Lung (tissue), 12 donors: ENCODE data around the gene DRD1. TPM values are rescaled to one million over a fixed set of nuclear protein-coding genes. Genes with fewer than 3 reads are reported as not detected.
A peak's percentile ranks its signal among the peaks of the same experiment; 100 is the strongest.

Experiments
- ATAC-seq: fragments of 200-7000 bp; cut with Tn5 transposase; one replicate; pipeline ENCODE4 v1.9.1; 2020; ENCODE audit warnings: moderate number of reproducible peaks; ENCODE audit not compliant: insufficient read depth, low FRiP score
- DNase-seq, 3 donors: peaks; one replicate each; pipeline ENCODE4 v3.0.0-alpha.2; 2013 to 2017
- H3K27ac ChIP-seq, 2 donors: one replicate each; pipeline ENCODE4 v1.5.1; 2013; ENCODE audit warnings: mild to moderate bottlenecking in 2 of 2, moderate library complexity in 2 of 2, control low read depth in 1 of 2, inconsistent platforms in 1 of 2, low read depth in 1 of 2, low read length in 1 of 2
- H3K27me3 ChIP-seq, 3 donors: one replicate each; pipeline ENCODE4 v1.5.1; 2013; ENCODE audit warnings: low read length in 2 of 3; ENCODE audit not compliant: control insufficient read depth in 3 of 3, insufficient read depth in 3 of 3
- H3K36me3 ChIP-seq, 4 donors: one replicate each; pipeline ENCODE4 v1.5.1; 2013; ENCODE audit warnings: low read length in 4 of 4, mild to moderate bottlenecking in 1 of 4, moderate library complexity in 1 of 4; ENCODE audit not compliant: control insufficient read depth in 4 of 4, insufficient read depth in 4 of 4
- H3K4me1 ChIP-seq, 5 donors: one replicate each; pipeline ENCODE4 v1.5.1; 2013; ENCODE audit warnings: low read length in 5 of 5, mild to moderate bottlenecking in 2 of 5, moderate library complexity in 1 of 5; ENCODE audit not compliant: control insufficient read depth in 5 of 5, insufficient read depth in 5 of 5
- H3K4me3 ChIP-seq: one replicate; pipeline ENCODE4 v1.5.1; 2013; ENCODE audit warnings: mild to moderate bottlenecking, control low read depth, moderate library complexity
- H3K9ac ChIP-seq, 2 donors: one replicate each; pipeline ENCODE4 v1.5.1; 2013; ENCODE audit warnings: low read length in 2 of 2, control low read depth in 1 of 2; ENCODE audit not compliant: insufficient read depth in 1 of 2
- H3K9me3 ChIP-seq, 4 donors: one replicate each; pipeline ENCODE4 v1.5.1; 2013; ENCODE audit warnings: low read length in 3 of 4, mild to moderate bottlenecking in 1 of 4, moderate library complexity in 1 of 4; ENCODE audit not compliant: control insufficient read depth in 4 of 4, insufficient read depth in 3 of 4
- CTCF ChIP-seq: IDR thresholded peaks from 2 replicates; pipeline ENCODE4 v1.5.1; 2012; ENCODE audit warnings: mild to moderate bottlenecking; ENCODE audit errors: control extremely low read depth, extremely low read depth
- WGBS, 2 donors: extraction: QIAGEN DNeasy Blood & Tissue Kit; methylation state at CpG; one replicate each; pipeline ENCODE4 v1.1.7; 2013; 5-methylcytosine and 5-hydroxymethylcytosine counted together
- polyA plus RNA-seq, 2 donors: library from polyadenylated mRNA; stranded (reverse); fragments of 200-250 nt; gene quantifications; one replicate each; pipeline ENCODE4 v1.2.1, GENCODE V29; 2013
- total RNA-seq, 2 donors: library from RNA; depleted of rRNA in 1 of 2; stranded (reverse); fragments of >200 nt in 1 of 2; gene quantifications; one replicate each; pipeline ENCODE4 v1.2.1, GENCODE V29; 2014 to 2021
- donor health status: control.
- donor health status: control.
- donor health status: Bipolar disorder and iron deficiency.
- donor health status: healthy.
- donor health status: DM: yes; HTN: yes; CAD: no.

The DRD1 gene
- total and polyA plus RNA-seq, 4 donors: 0.12 to 1.5 (median 0.53) TPM

- peaks cover 0 to 24% (median 0%) of the 10 kb centered on the region in 5 donors for H3K4me1 ChIP-seq
- H3K4me3 ChIP-seq: no peak overlapping the region
- H3K9me3 ChIP-seq: peaks cover 0 to 2% (median 0%) of the 10 kb centered on the region in 4 donors
- TF ChIP-seq CTCF: no peak
- WGBS, 2 donors: 93 to 95% methylated on average over 6 of the region's 6 CpGs
- no peak overlapping the region for H3K27ac ChIP-seq
- DNase-seq (no peak), ATAC-seq (no peak)
- no peak overlapping the region for H3K9ac ChIP-seq
- no peaks in the 10 kb centered on the region for H3K36me3 ChIP-seq
- no peaks in the 10 kb centered on the region for H3K27me3 ChIP-seq
These were observed 27.2 kb upstream of the DRD1 start for GRCh38 chr5:175471196-175471595.

- H3K9me3 ChIP-seq: peaks cover 0 to 2% (median 0%) of the 10 kb centered on the region in 4 donors
- no peak overlapping the region for H3K9ac ChIP-seq
- TF ChIP-seq CTCF: no peak
- WGBS, 2 donors: 55 to 74% methylated on average over 5 of the region's 5 CpGs
- no peak overlapping the region for H3K4me3 ChIP-seq
- no peak for ATAC-seq
- no peak overlapping the region for H3K27ac ChIP-seq
- no peaks in the 10 kb centered on the region for H3K27me3 ChIP-seq
- peak; percentile 48 to 77 (median 65) for DNase-seq
- peaks cover 0 to 25% (median 0%) of the 10 kb centered on the region in 5 donors for H3K4me1 ChIP-seq
- H3K36me3 ChIP-seq: no peaks in the 10 kb centered on the region
These were observed 26.8 kb upstream of the DRD1 start for GRCh38 chr5:175470781-175471180.

GRCh38 chr5:175469916-175470315, 25.9 kb upstream of the DRD1 start:
- no peak for DNase-seq
- Histone ChIP-seq H3K4me1 (peaks cover 0 to 22% (median 0%) of the 10 kb centered on the region in 5 donors), H3K4me3 (no peak overlapping the region), H3K36me3 (no peaks in the 10 kb centered on the region), H3K9ac (no peak overlapping the region), H3K9me3 (peaks cover 0 to 2% (median 0%) of the 10 kb centered on the region in 4 donors), H3K27ac (no peak overlapping the region), H3K27me3 (no peaks in the 10 kb centered on the region)
- no peak for TF ChIP-seq CTCF
- ATAC-seq: no peak
- WGBS, 2 donors: 67 to 71% methylated on average over 3 of the region's 3 CpGs

GRCh38 chr5:175468892-175469291, 24.9 kb upstream of the DRD1 start:
- no peak for ATAC-seq
- no peak overlapping the region for H3K9ac ChIP-seq
- 95% methylated on average over 1 of the region's 1 CpG for WGBS, 2 donors

More at GRCh38 chr5:175468892-175469291, 24.9 kb upstream of the DRD1 start:
- H3K4me3 ChIP-seq: no peak overlapping the region
- no peaks in the 10 kb centered on the region for H3K36me3 ChIP-seq
- DNase-seq: no peak
- H3K9me3 ChIP-seq: peaks cover 0 to 2% (median 0%) of the 10 kb centered on the region in 4 donors
- TF ChIP-seq CTCF: no peak
- H3K27ac ChIP-seq: no peak overlapping the region
- no peaks in the 10 kb centered on the region for H3K27me3 ChIP-seq
- peaks cover 0 to 22% (median 0%) of the 10 kb centered on the region in 5 donors for H3K4me1 ChIP-seq
